NCI-H1048 (cell line): ENCODE measurements around the gene VPS4A.
A peak's percentile ranks its signal among the peaks of the same experiment; 100 is the strongest.
"Not testable (repeated sequence)": the region's sequence is repeated elsewhere in the genome, so short reads cannot be mapped to it uniquely, and the experiment has no call there.

Experiments
- DNase-seq: peaks from one replicate; lab custom pipeline; 2025; lab: John Stamatoyannopoulos, UW

Gene VPS4A

GRCh38 chr16:69327585-69328310 lies 16.6 kb downstream of the VPS4A start:
- no peak for DNase-seq

- no peak for DNase-seq
Measured at GRCh38 chr16:69328854-69329316, 17.7 kb downstream of the VPS4A start.

GRCh38 chr16:69329369-69330285 lies 18.5 kb downstream of the VPS4A start:
- no peak for DNase-seq

- DNase-seq: peak; percentile 44
Measured at GRCh38 chr16:69330286-69331109, 19.3 kb downstream of the VPS4A start, which contains the start of gene PDF. TSS of gene PDF (minus strand) at chr16:69330588. CDS start at chr16:69330570, 18 bp downstream.

GRCh38 chr16:69334696-69335095 lies 23.5 kb downstream of the VPS4A start:
- no peak for DNase-seq

- no peak for DNase-seq
Measured at GRCh38 chr16:69338557-69339288, 27.6 kb downstream of the VPS4A start.

GRCh38 chr16:69339289-69340094 lies 28.3 kb downstream of the VPS4A start, which contains the start of the genes COG8 and NIP7:
TSS of gene COG8 (minus strand) at chr16:69339564. CDS start at chr16:69339552, 12 bp downstream.
TSS of gene NIP7 (plus strand) at chr16:69339772. CDS start at chr16:69339830, 58 bp downstream.
- DNase-seq: peak; percentile 76

- DNase-seq: no peak
Measured at GRCh38 chr16:69340095-69340644, 29.0 kb downstream of the VPS4A start.

GRCh38 chr16:69344171-69344570 lies 33.0 kb downstream of the VPS4A start:
- no peak for DNase-seq

- DNase-seq: no peak
Measured at GRCh38 chr16:69345923-69346322, 34.8 kb downstream of the VPS4A start.

GRCh38 chr16:69346683-69347082 lies 35.5 kb downstream of the VPS4A start:
- no peak for DNase-seq

GRCh38 chr16:69348222-69348621 lies 37.1 kb downstream of the VPS4A start:
- no peak for DNase-seq

- DNase-seq: no peak
Measured at GRCh38 chr16:69349536-69349935, 38.4 kb downstream of the VPS4A start.

- DNase-seq: no peak
Measured at GRCh38 chr16:69350536-69351133, 39.5 kb downstream of the VPS4A start.

GRCh38 chr16:69351309-69352027 lies 40.3 kb downstream of the VPS4A start, which contains the start of gene TMED6:
TSS of gene TMED6 (minus strand) at chr16:69351786. CDS start at chr16:69351753, 33 bp downstream.
- DNase-seq: no peak

GRCh38 chr16:69360070-69360469 lies 48.9 kb downstream of the VPS4A start:
- not testable (repeated sequence) for DNase-seq

- no peak for DNase-seq
Measured at GRCh38 chr16:69363281-69363717, 52.1 kb downstream of the VPS4A start.

- no peak for DNase-seq
Measured at GRCh38 chr16:69364088-69364487, 52.9 kb downstream of the VPS4A start.

- no peak for DNase-seq
Measured at GRCh38 chr16:69365901-69366300, 54.8 kb downstream of the VPS4A start.
